ENCODE results near the gene EEF1A2. TPM values are rescaled to one million over a fixed set of nuclear protein-coding genes. Genes with fewer than 3 reads are reported as not detected.

Gene EEF1A2
- total RNA-seq, 1 donor from 2014 or later, result 0.76 TPM

GRCh38 chr20:63466861-63467260, 32.0 kb downstream of the EEF1A2 start:
- no peak for ATAC-seq

GRCh38 chr20:63466250-63466825, 32.5 kb downstream of the EEF1A2 start:
- no peak for ATAC-seq

- ATAC-seq, result no peak
These were observed 33.3 kb downstream of the EEF1A2 start for GRCh38 chr20:63465380-63466249.

- no peak for ATAC-seq
These were observed 34.6 kb downstream of the EEF1A2 start for GRCh38 chr20:63464289-63464635.

- no peak for ATAC-seq
These were observed 35.2 kb downstream of the EEF1A2 start for GRCh38 chr20:63463400-63464288.

GRCh38 chr20:63462244-63462643, 36.6 kb downstream of the EEF1A2 start:
- no peak for ATAC-seq

- no peak for ATAC-seq
These were observed 37.6 kb downstream of the EEF1A2 start for GRCh38 chr20:63461104-63461763.

GRCh38 chr20:63459070-63459380, 39.9 kb downstream of the EEF1A2 start:
- no peak for ATAC-seq

GRCh38 chr20:63458170-63459069, 40.5 kb downstream of the EEF1A2 start:
- ATAC-seq, result no peak

GRCh38 chr20:63457737-63458136, 41.1 kb downstream of the EEF1A2 start:
- ATAC-seq, result peak; percentile 53

GRCh38 chr20:63456429-63457284, 42.2 kb downstream of the EEF1A2 start:
- no peak for ATAC-seq

- ATAC-seq, result no peak
These were observed 43.4 kb downstream of the EEF1A2 start for GRCh38 chr20:63455568-63455859.

- ATAC-seq, result no peak
These were observed 43.9 kb downstream of the EEF1A2 start for GRCh38 chr20:63454731-63455567.

GRCh38 chr20:63452821-63453523, 45.9 kb downstream of the EEF1A2 start:
- ATAC-seq, result no peak

GRCh38 chr20:63452341-63452740, 46.5 kb downstream of the EEF1A2 start:
- no peak for ATAC-seq

- no peak for ATAC-seq
These were observed 47.1 kb downstream of the EEF1A2 start for GRCh38 chr20:63451821-63452220.

GRCh38 chr20:63449796-63450730, 48.8 kb downstream of the EEF1A2 start:
- ATAC-seq, result no peak

- ATAC-seq, result no peak
These were observed 49.9 kb downstream of the EEF1A2 start for GRCh38 chr20:63449025-63449424.
